ENCODE data around the gene GABPB1.

The GABPB1 gene

DNA sequence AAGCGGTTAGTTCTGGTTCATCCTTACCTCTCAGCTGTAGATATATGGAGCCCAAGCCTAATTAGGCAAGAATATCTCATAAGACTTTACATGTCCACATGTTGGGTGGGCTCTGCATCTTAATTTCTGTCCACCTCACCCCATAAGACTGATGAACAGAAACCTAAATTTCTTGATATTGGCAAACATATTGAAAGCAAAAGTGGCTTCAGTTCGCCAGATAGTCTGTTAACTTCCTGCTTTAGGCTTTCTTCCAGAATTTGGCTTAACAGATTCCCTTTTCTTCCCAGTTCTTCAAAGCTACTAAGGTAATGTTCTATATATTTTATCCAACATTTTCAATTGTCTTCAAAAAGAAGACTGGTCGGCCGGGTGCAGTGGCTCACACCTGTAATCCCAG is 19.7 kb downstream of the GABPB1 start:
- peaks cover 4% of the 10 kb centered on the region; the same call in 1 of the 2 replicates for H3K36me3 ChIP-seq (ENCODE audit: insufficient read depth, low read length)
- H2AFZ ChIP-seq (ENCODE audit: low read depth, low read length), result no peak overlapping the region
- H3K79me2 ChIP-seq (ENCODE audit: insufficient read depth, low read length), result peaks cover 64% of the 10 kb centered on the region
- H3K27ac ChIP-seq (ENCODE audit: low read length), result no peak overlapping the region
- H3K27me3 ChIP-seq (ENCODE audit: insufficient read depth, low read length, poor library complexity), result no peaks in the 10 kb centered on the region
- no peak for DNase-seq
- no peaks in the 10 kb centered on the region for H3K4me1 ChIP-seq (ENCODE audit: insufficient read depth, low read length)
- no peak for TF ChIP-seq EZH2 (IDR thresholded peaks at IDR 0.05; ENCODE audit: borderline replicate concordance, low read depth, low read length, severe bottlenecking)
- TF ChIP-seq, protein P1, sequence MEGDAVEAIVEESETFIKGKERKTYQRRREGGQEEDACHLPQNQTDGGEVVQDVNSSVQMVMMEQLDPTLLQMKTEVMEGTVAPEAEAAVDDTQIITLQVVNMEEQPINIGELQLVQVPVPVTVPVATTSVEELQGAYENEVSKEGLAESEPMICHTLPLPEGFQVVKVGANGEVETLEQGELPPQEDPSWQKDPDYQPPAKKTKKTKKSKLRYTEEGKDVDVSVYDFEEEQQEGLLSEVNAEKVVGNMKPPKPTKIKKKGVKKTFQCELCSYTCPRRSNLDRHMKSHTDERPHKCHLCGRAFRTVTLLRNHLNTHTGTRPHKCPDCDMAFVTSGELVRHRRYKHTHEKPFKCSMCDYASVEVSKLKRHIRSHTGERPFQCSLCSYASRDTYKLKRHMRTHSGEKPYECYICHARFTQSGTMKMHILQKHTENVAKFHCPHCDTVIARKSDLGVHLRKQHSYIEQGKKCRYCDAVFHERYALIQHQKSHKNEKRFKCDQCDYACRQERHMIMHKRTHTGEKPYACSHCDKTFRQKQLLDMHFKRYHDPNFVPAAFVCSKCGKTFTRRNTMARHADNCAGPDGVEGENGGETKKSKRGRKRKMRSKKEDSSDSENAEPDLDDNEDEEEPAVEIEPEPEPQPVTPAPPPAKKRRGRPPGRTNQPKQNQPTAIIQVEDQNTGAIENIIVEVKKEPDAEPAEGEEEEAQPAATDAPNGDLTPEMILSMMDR (IDR thresholded peaks at IDR 0.05; ENCODE audit: borderline replicate concordance, extremely low read depth, low read length, poor library complexity, severe bottlenecking), result no peak
- peaks cover 2% of the 10 kb centered on the region; the same call in 1 of the 2 replicates for H4K20me1 ChIP-seq (ENCODE audit: insufficient read depth, low read length)
- ATAC-seq (ENCODE audit: insufficient read depth, low read depth), result no peak
- no peak overlapping the region for H3K4me2 ChIP-seq (ENCODE audit: insufficient read depth, low read length)
- H3K9ac ChIP-seq (ENCODE audit: low read depth, low read length), result no peak overlapping the region
- no peak overlapping the region for H3K4me3 ChIP-seq (ENCODE audit: low read depth in 1 of 2, low read length in 2 of 2)
- H3K9me3 ChIP-seq (ENCODE audit: insufficient read depth, low read length, severe bottlenecking), result no peaks in the 10 kb centered on the region

DNA sequence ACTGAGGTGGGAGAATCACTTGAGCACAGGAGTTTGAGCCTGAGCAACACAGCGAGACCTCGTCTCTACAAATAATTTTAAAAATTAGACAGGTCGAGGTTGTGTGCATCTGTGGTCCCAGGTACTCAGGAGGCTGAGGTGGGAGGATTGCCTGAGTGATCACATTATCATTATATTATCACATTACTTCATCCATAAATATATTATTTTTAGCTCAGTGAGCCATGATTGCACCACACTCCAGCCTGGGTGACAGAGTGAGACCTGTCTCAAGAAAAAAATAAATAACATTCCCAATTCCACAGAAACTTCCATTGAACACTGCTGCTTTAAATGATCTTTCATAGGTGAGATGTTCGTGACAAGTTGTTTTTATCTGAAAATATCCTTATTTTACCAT is 21.8 kb downstream of the GABPB1 start:
- H3K36me3 ChIP-seq (ENCODE audit: insufficient read depth, low read length), result no peaks in the 10 kb centered on the region
- no peaks in the 10 kb centered on the region for H3K27me3 ChIP-seq (ENCODE audit: insufficient read depth, low read length, poor library complexity)
- DNase-seq (no peak), ATAC-seq (ENCODE audit: insufficient read depth, low read depth) (no peak)
- H3K9ac ChIP-seq (ENCODE audit: low read depth, low read length), result no peak overlapping the region
- H3K27ac ChIP-seq (ENCODE audit: low read length), result no peak overlapping the region
- peaks cover 2% of the 10 kb centered on the region; the same call in 1 of the 2 replicates for H4K20me1 ChIP-seq (ENCODE audit: insufficient read depth, low read length)
- H3K4me1 ChIP-seq (ENCODE audit: insufficient read depth, low read length), result no peaks in the 10 kb centered on the region
- H2AFZ ChIP-seq (ENCODE audit: low read depth, low read length), result no peak overlapping the region
- H3K9me3 ChIP-seq (ENCODE audit: insufficient read depth, low read length, severe bottlenecking), result no peaks in the 10 kb centered on the region
- H3K79me2 ChIP-seq (ENCODE audit: insufficient read depth, low read length), result peaks cover 56% of the 10 kb centered on the region; the same call in 1 of the 2 replicates
- H3K4me2 ChIP-seq (ENCODE audit: insufficient read depth, low read length), result no peak overlapping the region
- H3K4me3 ChIP-seq (ENCODE audit: low read depth in 1 of 2, low read length in 2 of 2), result no peak overlapping the region
- TF ChIP-seq EZH2 (IDR thresholded peaks at IDR 0.05; ENCODE audit: borderline replicate concordance, low read depth, low read length, severe bottlenecking), result no peak
- TF ChIP-seq, protein P1 (IDR thresholded peaks at IDR 0.05; ENCODE audit: borderline replicate concordance, extremely low read depth, low read length, poor library complexity, severe bottlenecking), result no peak

DNA sequence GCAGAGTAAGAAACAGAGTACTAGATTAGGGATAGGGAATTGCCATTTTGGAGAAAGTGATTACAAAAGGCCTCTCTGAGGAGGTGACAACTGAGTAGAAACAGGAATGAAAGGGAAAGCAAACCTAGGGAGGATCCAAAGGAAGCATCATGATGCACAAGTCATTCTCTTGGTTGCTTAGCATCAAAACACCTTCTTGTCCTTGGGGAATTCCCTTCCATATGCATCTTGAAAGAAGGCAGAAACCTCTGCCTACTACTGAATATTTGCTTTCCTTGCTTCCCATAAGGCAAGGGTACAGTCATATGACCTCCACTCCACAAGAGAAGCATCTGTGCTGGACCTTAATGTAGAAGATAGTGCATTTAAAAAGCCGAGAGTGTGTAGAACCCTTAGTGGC is 24.1 kb downstream of the GABPB1 start:
- Histone ChIP-seq H4K20me1 (ENCODE audit: insufficient read depth, low read length) (peaks cover 2% of the 10 kb centered on the region; the same call in 1 of the 2 replicates), H3K4me3 (ENCODE audit: low read depth in 1 of 2, low read length in 2 of 2) (no peak overlapping the region), H3K27ac (ENCODE audit: low read length) (no peak overlapping the region), H3K79me2 (ENCODE audit: insufficient read depth, low read length) (peaks cover 51% of the 10 kb centered on the region), H3K36me3 (ENCODE audit: insufficient read depth, low read length) (no peaks in the 10 kb centered on the region), H3K9ac (ENCODE audit: low read depth, low read length) (no peak overlapping the region), H3K4me1 (ENCODE audit: insufficient read depth, low read length) (no peaks in the 10 kb centered on the region), H2AFZ (ENCODE audit: low read depth, low read length) (no peak overlapping the region), H3K9me3 (ENCODE audit: insufficient read depth, low read length, severe bottlenecking) (no peaks in the 10 kb centered on the region), H3K4me2 (ENCODE audit: insufficient read depth, low read length) (no peak overlapping the region), H3K27me3 (ENCODE audit: insufficient read depth, low read length, poor library complexity) (no peaks in the 10 kb centered on the region)
- ATAC-seq (ENCODE audit: insufficient read depth, low read depth), result no peak
- DNase-seq, result no peak
- TF ChIP-seq, protein P1 (IDR thresholded peaks at IDR 0.05; ENCODE audit: borderline replicate concordance, extremely low read depth, low read length, poor library complexity, severe bottlenecking), result no peak
- no peak for TF ChIP-seq EZH2 (IDR thresholded peaks at IDR 0.05; ENCODE audit: borderline replicate concordance, low read depth, low read length, severe bottlenecking)

DNA sequence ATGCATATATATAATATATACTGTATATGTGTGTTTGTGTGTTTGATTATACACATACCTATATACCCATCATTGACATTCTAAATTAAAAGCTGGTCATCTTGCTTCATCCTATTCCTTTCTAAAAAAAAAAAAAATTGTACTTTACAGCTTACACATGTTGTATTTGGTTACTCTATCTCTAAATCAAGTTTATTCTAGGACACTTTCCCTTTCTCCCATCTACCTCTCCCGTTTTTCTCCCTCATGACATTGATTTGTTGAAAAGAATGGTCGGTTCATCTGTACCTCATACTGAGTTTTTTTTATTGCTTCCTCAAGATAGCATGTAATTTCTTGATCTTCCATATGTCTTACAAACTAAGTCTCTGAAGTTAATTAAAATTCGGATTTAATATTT is 26.9 kb downstream of the GABPB1 start:
- no peak for TF ChIP-seq EZH2 (IDR thresholded peaks at IDR 0.05; ENCODE audit: borderline replicate concordance, low read depth, low read length, severe bottlenecking)
- TF ChIP-seq, protein P1 (IDR thresholded peaks at IDR 0.05; ENCODE audit: borderline replicate concordance, extremely low read depth, low read length, poor library complexity, severe bottlenecking), result no peak
- Histone ChIP-seq H3K27ac (ENCODE audit: low read length) (no peak overlapping the region), H3K9me3 (ENCODE audit: insufficient read depth, low read length, severe bottlenecking) (no peaks in the 10 kb centered on the region), H2AFZ (ENCODE audit: low read depth, low read length) (no peak overlapping the region), H3K4me3 (ENCODE audit: low read depth in 1 of 2, low read length in 2 of 2) (no peak overlapping the region), H4K20me1 (ENCODE audit: insufficient read depth, low read length) (peaks cover 2% of the 10 kb centered on the region; the same call in 1 of the 2 replicates), H3K4me2 (ENCODE audit: insufficient read depth, low read length) (no peak overlapping the region), H3K36me3 (ENCODE audit: insufficient read depth, low read length) (no peaks in the 10 kb centered on the region), H3K79me2 (ENCODE audit: insufficient read depth, low read length) (peaks cover 46% of the 10 kb centered on the region), H3K27me3 (ENCODE audit: insufficient read depth, low read length, poor library complexity) (no peaks in the 10 kb centered on the region), H3K4me1 (ENCODE audit: insufficient read depth, low read length) (no peaks in the 10 kb centered on the region), H3K9ac (ENCODE audit: low read depth, low read length) (no peak overlapping the region)
- DNase-seq, result no peak
- no peak for ATAC-seq (ENCODE audit: insufficient read depth, low read depth)
